GM19467 (cell line): ENCODE measurements around the gene LYSMD2.
"Not testable (repeated sequence)": the region's sequence is repeated elsewhere in the genome, so short reads cannot be mapped to it uniquely, and the experiment has no call there.

Source experiments
- ATAC-seq: cut with Tn5 transposase; IDR thresholded peaks from one replicate; pipeline ENCODE4 v1.9.1; 2021; ENCODE audit warnings: mild to moderate bottlenecking, moderate library complexity; ENCODE audit not compliant: unreplicated experiment

The LYSMD2 gene, protein sequence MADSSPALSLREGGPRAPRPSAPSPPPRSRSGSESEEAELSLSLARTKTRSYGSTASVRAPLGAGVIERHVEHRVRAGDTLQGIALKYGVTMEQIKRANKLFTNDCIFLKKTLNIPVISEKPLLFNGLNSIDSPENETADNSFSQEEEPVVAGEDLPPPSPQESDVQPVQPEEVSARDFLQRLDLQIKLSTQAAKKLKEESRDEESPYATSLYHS

DNA sequence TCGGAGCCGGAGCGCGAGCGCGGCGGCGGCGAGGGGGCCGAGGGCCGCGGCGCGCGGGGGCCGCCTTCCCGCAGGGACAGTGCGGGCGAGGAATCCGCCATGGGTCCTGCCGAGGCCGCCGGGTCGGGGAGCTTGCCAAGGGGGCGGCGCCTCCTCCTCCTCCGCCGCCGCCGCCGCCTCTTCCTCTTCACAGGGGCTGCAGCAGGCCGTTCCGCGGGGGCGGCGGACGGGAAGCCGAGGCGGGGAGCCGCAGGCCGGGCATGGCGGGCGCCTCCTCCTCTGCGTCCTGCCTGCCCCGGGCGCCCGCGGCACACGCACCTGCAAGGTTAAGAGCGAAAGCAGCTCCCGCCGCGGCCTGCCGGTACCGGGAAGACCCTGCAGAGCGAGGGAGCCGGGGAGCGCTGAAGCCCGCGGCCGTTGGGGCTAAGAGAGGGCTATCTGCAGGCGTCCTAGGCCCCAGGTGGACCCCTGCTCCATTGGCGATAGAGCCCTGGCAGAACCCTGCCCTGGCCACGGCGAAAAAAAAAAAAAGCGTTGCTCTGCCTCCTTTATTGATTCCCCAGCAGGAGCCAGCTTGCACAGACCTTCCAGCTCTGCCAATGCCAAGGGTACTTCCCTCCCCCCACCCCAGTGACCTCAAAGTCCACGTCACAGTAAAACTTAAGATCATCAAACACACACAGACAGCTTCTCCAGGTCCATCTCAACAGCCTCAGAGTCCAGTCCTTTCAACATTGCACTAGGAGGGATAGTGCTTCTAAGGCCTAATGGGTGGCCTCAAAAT, at the start of gene LYSMD2:
TSS of gene LYSMD2 (minus strand) at position 134 of the 784 bp plus-strand sequence. CDS start at position 101, 33 bp downstream.
- peak; percentile 35 for ATAC-seq

DNA sequence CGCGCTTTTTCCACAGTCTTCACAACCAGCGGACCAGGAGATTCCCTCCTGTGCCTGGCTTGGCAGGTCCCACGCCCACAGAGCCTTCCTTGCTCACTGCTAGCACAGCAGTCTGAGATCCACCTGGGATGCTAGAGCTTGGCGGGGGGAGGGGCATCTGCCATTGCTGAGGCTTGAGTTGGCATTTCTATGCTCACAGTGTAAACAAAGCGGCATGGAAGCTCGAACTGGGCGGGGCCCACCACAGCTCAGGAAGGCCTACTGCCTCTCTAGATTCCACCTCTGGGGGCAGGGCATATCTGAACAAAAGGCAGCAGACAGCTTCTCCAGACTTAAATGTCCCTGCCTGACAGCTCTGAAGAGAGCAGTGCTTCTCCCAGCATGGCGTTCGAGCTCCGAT, 49.7 kb upstream of the LYSMD2 start:
- not testable (repeated sequence) for ATAC-seq

DNA sequence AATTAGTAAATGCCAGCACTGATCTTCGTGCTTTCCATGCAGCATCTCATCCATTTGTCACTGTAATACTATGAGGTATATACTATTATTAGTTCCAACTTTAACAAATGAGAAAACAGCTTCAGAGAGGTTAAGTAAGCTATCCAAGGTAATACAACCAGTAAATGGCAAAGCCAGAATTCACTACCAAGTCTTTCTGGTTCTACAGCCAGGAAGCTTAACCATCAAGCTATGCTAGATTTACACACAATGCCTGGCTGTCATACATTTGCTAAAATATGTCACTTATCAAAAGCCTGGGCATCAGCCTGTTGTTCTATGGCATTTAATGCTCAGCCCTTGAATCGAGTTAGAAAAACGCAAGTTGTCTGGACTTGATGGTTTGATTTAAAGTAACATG, 46.5 kb upstream of the LYSMD2 start:
- no peak for ATAC-seq

DNA sequence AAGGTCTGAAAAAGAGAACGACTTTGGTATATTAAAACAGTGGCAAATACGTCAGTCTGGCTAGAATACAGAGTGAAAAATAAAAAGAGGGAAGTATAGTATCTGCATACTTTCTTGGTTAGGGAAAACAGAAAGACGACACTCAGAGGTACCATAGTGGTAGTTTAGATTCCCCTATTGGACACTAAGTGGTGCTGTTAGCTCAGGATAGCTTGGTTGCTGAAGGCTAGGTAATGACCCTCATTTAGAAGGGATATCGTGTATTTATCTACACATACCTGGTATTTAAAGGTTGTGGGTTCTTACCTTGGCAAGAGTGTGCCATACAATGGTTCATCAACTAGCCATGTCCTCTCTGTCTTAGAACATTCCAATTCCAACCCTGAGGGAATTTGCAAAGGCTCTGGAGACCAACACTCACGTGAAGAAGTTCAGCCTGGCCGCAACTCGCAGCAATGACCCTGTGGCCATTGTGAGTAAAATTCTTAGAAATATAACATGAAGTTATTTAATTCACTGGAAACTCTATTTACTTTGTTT, 45.0 kb upstream of the LYSMD2 start:
- no peak for ATAC-seq

DNA sequence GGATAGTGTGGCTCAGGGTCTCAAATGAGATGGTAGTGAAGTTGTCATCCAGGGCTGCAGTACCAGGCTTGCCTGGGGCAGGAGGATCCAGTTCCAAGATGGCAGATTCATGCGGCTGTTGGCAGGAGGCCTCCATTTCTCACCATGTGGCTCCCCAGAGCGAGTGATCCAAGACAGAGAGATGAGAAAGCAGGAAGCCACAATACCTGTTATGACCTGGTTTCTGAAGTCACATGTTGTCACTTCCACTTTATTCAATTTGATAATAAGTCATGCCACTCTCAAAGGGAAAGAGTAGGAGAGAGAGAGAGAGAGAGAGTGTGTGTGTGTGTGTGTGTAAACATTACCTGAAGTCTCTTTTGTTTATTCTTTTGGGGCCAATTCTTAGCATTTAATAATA, 44.1 kb upstream of the LYSMD2 start:
- ATAC-seq: no peak

DNA sequence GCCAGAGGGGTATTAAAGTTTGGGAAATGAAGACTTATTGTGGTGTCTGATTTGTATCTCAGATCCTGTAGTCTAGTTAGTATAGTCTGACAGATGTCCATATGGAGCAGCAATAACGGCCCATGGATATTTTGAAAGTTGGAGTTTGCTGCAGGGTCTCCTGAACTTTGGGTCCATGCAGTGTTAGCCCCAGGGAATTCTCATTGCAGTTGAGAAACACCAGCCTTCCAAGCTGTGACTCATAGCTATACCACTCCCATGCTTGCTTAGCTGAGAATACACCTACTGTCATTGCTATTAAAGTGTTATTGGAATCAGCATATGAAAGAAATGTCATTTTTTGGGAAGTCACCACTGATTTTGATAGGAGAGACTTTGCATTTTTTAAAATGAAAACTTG, 43.2 kb upstream of the LYSMD2 start:
- no peak for ATAC-seq

DNA sequence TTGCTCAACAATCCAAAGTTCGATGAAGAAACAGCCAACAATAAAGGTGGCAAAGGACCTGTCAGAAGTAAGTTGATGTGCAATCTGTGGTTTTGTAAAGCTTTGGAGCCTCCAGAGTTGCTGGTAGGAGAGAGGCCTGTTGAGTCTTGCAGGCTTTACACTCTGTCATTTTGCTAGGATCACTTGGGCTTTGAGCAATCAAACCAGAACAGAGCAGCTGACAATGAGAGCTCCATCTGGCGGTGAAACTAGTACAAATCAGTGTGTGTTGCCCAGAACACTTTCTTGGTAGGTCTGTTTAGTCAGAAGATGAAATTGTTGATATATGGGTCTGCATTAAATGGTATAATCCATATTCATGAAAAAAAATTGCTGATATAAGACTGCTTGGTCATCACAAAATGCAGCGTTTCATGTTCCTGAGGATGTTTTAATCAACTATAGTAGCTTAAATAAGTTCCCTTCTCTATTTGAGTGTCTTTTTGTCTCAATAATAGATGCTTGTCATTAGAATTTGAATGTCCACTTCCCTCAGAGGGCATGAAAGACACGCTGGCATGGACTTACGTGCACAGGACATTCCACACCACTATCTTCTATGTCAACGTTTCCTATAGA, 39.6 kb upstream of the LYSMD2 start:
- ATAC-seq: peak; percentile 55

DNA sequence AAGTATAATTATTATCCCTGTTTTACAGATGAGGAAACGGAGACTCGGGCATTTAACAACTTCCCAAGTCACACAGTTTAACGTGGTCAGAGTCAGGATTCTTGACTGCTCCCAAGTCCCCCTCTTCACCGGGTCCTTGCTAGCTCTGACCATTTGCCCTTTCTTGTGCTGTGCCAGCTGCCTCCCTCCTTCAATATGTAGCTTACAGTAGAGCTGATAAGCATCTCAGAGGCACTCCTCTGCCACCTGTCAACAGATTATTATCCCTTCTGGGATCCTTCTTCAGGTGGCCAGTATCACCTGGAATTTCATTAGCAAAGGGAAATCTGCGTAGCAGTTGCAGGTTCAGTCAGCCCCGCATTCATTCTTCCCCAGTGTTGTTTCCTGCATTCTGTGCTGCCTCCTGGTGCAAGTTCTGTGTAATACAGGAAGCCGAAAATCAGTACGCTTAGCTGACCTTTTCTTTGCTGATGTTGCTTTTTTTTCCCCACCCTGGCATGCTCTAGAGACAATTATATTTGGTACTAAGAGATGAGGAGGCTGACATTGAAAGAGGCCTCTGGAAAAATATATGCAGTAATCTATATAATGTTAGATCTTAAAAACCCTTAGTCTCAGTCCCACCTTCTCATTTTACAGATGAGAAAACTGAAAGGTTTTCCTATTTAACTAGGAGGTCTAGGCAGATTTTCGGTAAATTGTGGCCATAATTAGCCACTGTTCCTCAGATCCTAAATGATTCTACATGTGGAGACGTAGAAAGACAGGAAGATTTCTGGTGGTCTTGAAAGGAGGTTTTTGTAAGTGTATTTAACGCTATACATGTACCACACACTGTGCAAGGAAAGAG, 38.7 kb upstream of the LYSMD2 start:
- ATAC-seq: no peak

DNA sequence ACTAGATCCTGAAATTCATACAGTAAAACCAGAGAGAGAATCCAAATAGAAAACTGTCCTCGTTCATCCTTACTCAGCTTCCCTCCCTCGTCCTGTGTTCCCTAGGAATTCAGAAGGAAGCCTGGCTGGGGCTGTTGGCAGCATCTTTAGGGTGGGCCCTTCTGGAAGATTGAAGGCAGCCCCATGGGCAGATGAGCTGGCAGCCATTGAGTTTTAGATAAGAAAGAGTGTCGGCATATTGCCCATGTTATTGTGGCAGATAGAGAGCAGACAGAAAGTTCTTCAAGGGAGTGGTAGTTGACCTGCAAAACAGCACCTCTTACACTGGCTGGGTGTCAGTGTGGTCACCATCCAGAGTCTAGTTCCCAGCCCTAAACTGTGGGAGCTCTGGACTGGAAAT, 37.5 kb upstream of the LYSMD2 start:
- no peak for ATAC-seq

DNA sequence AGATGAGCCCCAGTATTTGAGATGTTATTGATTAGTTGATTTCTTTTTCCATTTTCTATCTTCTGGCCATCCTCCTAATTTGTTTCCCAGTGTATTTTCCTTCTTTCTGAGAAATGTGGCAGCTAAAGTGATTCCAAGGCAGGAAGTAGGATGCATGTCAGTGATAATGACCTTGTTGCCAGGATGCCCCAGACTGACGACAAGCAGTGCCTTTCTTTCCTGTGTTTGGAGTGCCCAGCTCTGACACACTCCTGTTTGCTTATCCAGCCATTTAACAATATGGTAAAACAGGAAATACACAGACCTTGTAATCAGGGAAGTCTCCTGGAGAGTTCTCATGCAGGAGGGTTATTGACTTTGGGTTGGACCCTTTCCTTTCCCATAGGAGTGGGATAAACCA, 34.3 kb upstream of the LYSMD2 start:
- no peak for ATAC-seq

DNA sequence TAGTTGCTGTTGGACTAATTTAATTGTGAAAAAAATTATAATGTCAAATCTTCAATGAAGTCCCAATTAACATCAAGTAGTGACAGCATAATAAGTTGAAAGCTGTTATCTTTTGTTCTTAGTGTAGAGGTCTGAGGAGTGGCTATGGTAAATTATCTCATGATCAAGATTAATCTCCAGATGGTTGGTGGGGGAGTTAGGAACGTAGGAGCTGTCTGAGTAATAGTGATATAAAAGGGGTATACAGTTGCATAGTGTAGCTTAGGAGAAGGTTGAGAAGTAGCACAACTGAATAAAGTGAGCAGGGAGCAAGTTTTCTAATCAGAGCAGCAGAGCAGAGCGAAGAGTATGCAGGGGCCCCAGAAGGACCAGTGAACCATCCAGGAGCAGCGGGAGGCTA, 33.4 kb upstream of the LYSMD2 start:
- no peak for ATAC-seq

DNA sequence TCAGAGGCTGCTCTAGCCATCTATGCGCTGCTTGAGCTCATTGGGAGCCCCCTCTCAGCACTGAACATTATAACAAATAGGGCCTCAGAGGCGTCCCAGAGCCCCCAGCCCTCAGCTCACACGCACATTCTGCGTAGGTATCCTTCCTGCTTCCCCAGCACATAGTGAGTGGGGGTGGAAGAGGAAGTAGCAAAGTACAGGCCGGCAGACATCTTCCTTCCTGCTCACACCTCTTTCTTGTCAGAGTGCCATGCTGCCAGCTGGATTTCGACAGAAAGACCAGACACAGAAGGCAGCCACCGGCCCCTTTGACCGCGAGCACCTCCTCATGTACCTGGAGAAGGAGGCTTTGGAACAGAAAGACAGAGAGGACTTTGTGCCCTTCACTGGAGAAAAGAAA, 30.6 kb upstream of the LYSMD2 start:
- no peak for ATAC-seq

DNA sequence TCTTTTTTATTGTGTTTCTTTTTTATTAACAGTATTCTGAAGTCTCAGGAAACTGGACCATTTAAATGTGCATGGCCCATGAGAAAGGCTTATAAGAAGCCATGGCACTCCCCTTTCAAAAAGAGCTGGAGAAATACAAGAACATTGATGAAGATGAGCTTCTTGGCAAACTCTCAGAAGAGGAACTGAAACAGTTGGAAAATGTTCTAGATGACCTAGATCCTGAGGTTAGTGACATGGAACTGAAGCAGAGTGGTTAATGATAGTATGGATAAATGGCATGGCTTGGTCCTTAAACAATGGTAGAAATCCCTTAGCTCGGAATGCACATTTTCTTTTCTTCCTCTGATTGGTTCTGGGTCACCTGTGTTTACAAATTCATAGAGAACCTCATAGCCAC, 28.9 kb upstream of the LYSMD2 start:
- ATAC-seq: no peak

DNA sequence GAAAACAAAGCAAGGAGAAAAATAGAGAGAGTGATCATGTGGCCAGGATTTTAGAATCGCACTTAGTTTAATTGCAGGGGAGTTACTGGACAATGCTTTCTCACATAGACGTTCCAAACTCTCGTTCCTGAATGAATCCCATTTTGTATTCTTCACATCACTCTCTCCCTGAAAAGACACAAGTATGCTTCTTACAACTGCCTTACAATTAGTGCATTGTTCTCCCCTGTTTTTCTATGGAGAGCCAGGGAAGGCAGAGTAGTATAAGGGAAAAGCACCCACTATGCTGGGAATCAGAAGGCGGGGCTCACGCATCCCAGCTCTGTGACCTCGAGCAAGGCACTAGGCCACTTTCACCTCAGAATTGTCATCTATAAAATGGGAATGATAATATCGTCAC, 28.3 kb upstream of the LYSMD2 start:
- no peak for ATAC-seq

DNA sequence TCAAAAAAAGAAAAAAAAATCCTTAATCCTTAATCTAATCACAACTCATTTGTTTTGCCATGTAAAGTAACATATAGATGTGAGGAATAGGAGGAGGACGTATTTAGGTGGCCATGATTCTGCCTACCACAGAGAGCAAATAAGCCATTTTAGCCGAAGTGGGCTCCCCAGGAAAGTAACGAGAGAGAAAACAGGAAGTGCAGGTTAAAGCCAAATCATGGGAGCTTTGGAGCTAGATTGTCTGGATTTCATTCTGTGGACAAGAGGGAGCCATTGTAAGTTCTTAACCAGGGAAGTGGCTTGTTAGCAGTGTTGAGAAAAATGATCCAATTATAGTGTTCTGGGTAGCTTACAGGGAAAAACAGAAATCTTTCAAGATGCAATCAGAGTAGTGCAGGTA, 23.4 kb upstream of the LYSMD2 start:
- ATAC-seq: no peak

DNA sequence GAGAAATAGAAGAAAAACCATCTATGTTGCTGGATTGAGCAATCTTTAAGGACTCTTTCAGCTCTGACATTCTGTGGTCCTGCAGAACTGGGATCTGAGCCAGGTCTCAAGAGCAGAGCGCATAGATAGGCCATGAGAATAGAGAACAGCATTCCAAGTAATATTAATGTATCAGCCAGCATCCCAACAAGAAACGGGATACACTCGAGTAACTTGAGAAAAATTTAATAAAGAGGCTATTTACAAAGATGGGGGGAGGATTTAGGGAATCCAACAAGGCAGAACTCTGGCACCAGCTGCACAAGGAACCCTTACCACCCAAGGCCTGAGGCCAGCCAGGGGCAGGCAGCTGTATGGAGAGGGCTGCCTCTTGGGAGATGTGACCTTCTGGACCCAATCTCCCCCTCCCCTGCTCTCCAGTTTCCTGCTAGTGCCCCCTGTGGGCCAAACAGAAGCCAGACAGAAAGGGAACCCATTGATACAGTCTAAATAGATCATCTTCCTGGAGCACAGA, 22.2 kb upstream of the LYSMD2 start:
- no peak for ATAC-seq

DNA sequence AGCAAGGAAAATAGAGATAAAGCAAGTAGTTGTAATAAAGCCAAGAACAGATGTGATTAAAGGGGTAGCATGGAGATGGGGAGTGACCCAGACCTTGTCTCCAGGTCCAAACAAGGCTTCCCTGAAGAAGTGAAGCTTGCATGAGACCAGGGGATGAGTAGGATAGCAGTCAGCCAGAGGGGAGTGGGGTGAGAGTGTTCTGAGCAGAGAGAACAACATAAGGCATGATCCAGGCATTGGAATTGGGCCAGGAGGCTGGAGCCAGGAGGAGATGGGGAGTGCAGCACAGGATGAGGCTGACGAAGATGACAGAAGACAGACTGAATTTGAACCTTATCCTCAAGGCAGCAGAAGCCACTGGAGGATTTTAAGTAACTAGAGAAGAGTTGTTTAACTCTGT, 21.2 kb upstream of the LYSMD2 start:
- no peak for ATAC-seq

DNA sequence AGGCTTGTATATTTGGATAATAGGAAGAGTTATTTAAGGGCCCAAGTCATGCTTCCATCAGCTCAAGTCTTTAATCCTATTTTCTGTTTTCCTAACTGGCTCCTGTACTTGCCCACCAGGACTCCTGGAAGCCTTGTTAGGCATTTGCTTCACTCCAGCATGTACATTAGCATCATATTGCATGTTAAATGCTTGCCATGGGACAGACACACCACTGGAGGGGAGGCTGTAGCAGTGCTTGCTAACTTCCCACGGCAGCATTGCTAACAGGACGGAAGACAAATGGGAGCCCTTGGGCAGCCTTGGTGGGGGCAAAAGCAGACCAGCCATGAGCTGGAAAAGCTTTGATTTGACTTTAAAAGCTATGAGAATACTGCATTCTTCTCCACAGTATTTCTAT, 20.0 kb upstream of the LYSMD2 start:
- no peak for ATAC-seq

DNA sequence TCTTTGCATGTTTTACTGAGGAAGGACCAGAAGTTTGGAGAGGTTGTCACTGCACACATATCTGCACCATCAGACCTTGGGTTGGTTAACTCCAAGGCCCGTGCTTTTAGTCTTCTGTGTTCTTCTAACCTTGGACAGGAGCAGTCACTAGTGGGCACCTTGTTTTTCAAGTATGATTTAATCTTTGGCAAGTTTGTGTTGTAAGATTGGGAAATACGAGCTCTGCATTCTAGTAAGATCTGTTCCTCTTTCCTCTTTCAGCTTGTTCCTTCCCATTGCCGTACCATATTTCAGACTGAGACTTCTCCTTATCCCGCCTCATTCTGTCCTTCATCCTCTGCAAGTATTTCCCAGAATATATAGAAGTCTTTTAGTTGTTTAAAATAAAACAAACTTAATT, 19.0 kb upstream of the LYSMD2 start:
- ATAC-seq: no peak

DNA sequence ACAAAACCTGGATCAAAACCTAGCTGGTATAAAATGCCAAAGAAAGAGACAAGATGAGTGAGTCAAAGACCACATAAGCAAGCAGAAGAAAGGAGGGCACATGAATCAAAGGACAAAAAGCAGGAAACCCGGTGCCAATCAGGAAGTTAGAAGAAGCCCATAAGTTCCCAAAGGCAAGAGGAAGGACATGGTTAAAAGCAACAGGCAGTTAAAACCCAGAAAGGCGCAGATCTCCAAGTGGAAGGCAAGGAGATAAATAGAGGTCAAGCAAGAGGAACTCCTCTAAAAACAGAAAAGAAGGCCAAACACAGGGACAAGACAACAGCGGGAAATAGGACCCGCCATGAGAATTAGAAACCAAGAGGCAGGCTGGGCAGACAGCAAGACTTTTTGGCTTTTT, 18.3 kb upstream of the LYSMD2 start:
- no peak for ATAC-seq

DNA sequence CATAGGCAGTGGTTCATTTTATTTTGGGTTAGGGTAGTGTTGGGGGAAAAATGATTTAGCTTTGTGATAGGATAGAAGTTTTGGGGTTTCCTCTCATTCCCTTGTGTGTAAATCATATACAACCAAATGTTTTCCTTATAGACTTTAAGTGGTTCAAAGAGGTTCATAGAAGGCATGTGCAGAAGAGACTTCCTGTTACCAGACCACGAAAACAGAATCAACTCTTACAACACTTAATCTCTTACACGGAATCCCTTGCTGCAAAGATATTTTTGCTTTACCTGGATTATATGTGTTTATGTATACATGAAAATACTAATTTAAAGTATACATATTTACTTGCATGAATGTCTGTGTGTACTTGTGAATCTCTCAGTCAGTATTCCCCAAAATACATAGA, 16.8 kb upstream of the LYSMD2 start:
- no peak for ATAC-seq
